ENCODE measurements around the gene CDK2.

GRCh38 chr12:56017181-56017580 lies 50.6 kb downstream of the CDK2 start:
- TF ChIP-seq CTCF (conservative IDR thresholded peaks at IDR 0.05) (no peak), ZFX (IDR thresholded peaks at IDR 0.05) (no peak)

Data from C4-2B (cell line).